Measurements from ENCODE around the gene TMEM178A. TPM values are rescaled to one million over a fixed set of nuclear protein-coding genes. Genes with fewer than 3 reads are reported as not detected.
"Not testable (repeated sequence)": the region's sequence is repeated elsewhere in the genome, so short reads cannot be mapped to it uniquely, and the experiment has no call there.

Gene TMEM178A
- total RNA-seq, 2 experiments from 2014 or later: 0.25 to 0.38 TPM

GRCh38 chr2:39723946-39724827 is 58.5 kb downstream of the TMEM178A start:
- POLR2A ChIA-PET: interaction anchor here (0.6 kb wide), 1 partner anchor 485 kb away, joined by 3 read pairs; no protein-coding TSS in a partner anchor
- no TSS peak for BruUV-seq (replicated peaks)

GRCh38 chr2:39724828-39725144 is 59.1 kb downstream of the TMEM178A start:
- Histone ChIP-seq H3K36me3 (ENCODE audit: insufficient read depth, low read length) (no peaks in the 10 kb centered on the region), H2AFZ (ENCODE audit: low read length) (no peak overlapping the region), H3K4me3 (ENCODE audit: low read depth, low read length, poor library complexity, severe bottlenecking) (no peak overlapping the region), H3K4me2 (ENCODE audit: low read length) (no peak overlapping the region), H3K27ac (ENCODE audit: low read depth, low read length, poor library complexity, severe bottlenecking) (no peak overlapping the region), H3K9me2 (ENCODE audit: insufficient read depth, low read length) (no peaks in the 10 kb centered on the region), H3K79me2 (ENCODE audit: insufficient read depth, low read depth, low read length) (no peaks in the 10 kb centered on the region), H4K20me1 (ENCODE audit: insufficient read depth, low read length) (no peaks in the 10 kb centered on the region), H3K4me1 (ENCODE audit: insufficient read depth, low read length, poor library complexity, severe bottlenecking) (no peaks in the 10 kb centered on the region), H3K9me3 (ENCODE audit: low read length) (no peaks in the 10 kb centered on the region)
- ChIA-PET CTCF (ENCODE audit: unreplicated experiment) (no interaction called here), POLR2A (interaction anchor here (0.6 to 0.9 kb wide), 2 partner anchors 10 to 344 kb away, joined by 3 read pairs; no protein-coding TSS in a partner anchor)
- TF ChIP-seq CTCF (conservative IDR thresholded peaks at IDR 0.05; ENCODE audit: low read length) (no peak), EZH2phosphoT487 (IDR thresholded peaks at IDR 0.05; ENCODE audit: borderline replicate concordance, low read depth, low read length) (no peak)
- BruUV-seq (replicated peaks): no TSS peak
- no peak for DNase-seq (ENCODE audit: low spot score)
- intact Hi-C loops (cut with micrococcal nuclease; ENCODE audit: unreplicated experiment): loop anchor here (10.0 kb wide), 1 partner anchor 780 kb away; no protein-coding TSS in a partner anchor

More at GRCh38 chr2:39723946-39724827, 58.5 kb downstream of the TMEM178A start:
- Histone ChIP-seq H3K9me2 (ENCODE audit: insufficient read depth, low read length) (no peaks in the 10 kb centered on the region), H4K20me1 (ENCODE audit: insufficient read depth, low read length) (no peaks in the 10 kb centered on the region), H3K79me2 (ENCODE audit: insufficient read depth, low read depth, low read length) (no peaks in the 10 kb centered on the region), H3K9me3 (ENCODE audit: low read length) (no peaks in the 10 kb centered on the region), H3K36me3 (ENCODE audit: insufficient read depth, low read length) (no peaks in the 10 kb centered on the region), H2AFZ (ENCODE audit: low read length) (no peak overlapping the region), H3K4me2 (ENCODE audit: low read length) (no peak overlapping the region), H3K4me1 (ENCODE audit: insufficient read depth, low read length, poor library complexity, severe bottlenecking) (no peaks in the 10 kb centered on the region), H3K4me3 (ENCODE audit: low read depth, low read length, poor library complexity, severe bottlenecking) (no peak overlapping the region), H3K27ac (ENCODE audit: low read depth, low read length, poor library complexity, severe bottlenecking) (no peak overlapping the region)
- no peak for DNase-seq (ENCODE audit: low spot score)
- CTCF ChIA-PET (ENCODE audit: unreplicated experiment): no interaction called here
- TF ChIP-seq CTCF (conservative IDR thresholded peaks at IDR 0.05; ENCODE audit: low read length) (no peak), EZH2phosphoT487 (IDR thresholded peaks at IDR 0.05; ENCODE audit: borderline replicate concordance, low read depth, low read length) (no peak)
- intact Hi-C loops (cut with micrococcal nuclease; ENCODE audit: unreplicated experiment): loop anchor here (10.0 kb wide), 1 partner anchor 779 kb away; no protein-coding TSS in a partner anchor

GRCh38 chr2:39725401-39725800 is 59.7 kb downstream of the TMEM178A start:
- no peaks in the 10 kb centered on the region for H3K79me2 ChIP-seq (ENCODE audit: insufficient read depth, low read depth, low read length)
- intact Hi-C loops (cut with micrococcal nuclease; ENCODE audit: unreplicated experiment): loop anchor here (10.0 kb wide), 1 partner anchor 781 kb away; no protein-coding TSS in a partner anchor
- ChIA-PET POLR2A (interaction anchor here (0.6 to 0.9 kb wide), 2 partner anchors 11 to 345 kb away, joined by 3 read pairs; no protein-coding TSS in a partner anchor), CTCF (ENCODE audit: unreplicated experiment) (no interaction called here)
- H2AFZ ChIP-seq (ENCODE audit: low read length): no peak overlapping the region
- no peaks in the 10 kb centered on the region for H4K20me1 ChIP-seq (ENCODE audit: insufficient read depth, low read length)
- no TSS peak for BruUV-seq (replicated peaks)
- no peak overlapping the region for H3K4me3 ChIP-seq (ENCODE audit: low read depth, low read length, poor library complexity, severe bottlenecking)
- H3K4me1 ChIP-seq (ENCODE audit: insufficient read depth, low read length, poor library complexity, severe bottlenecking): no peaks in the 10 kb centered on the region
- H3K9me2 ChIP-seq (ENCODE audit: insufficient read depth, low read length): no peaks in the 10 kb centered on the region
- H3K27ac ChIP-seq (ENCODE audit: low read depth, low read length, poor library complexity, severe bottlenecking): no peak overlapping the region
- no peak overlapping the region for H3K4me2 ChIP-seq (ENCODE audit: low read length)
- no peaks in the 10 kb centered on the region for H3K9me3 ChIP-seq (ENCODE audit: low read length)
- no peak for TF ChIP-seq EZH2phosphoT487 (IDR thresholded peaks at IDR 0.05; ENCODE audit: borderline replicate concordance, low read depth, low read length)
- peaks cover 3% of the 10 kb centered on the region; the same call in 1 of the 2 replicates for H3K36me3 ChIP-seq (ENCODE audit: insufficient read depth, low read length)
- no peak for DNase-seq (ENCODE audit: low spot score)

- peak; percentile 20 for DNase-seq (ENCODE audit: low spot score)
- H3K4me3 ChIP-seq (ENCODE audit: low read depth, low read length, poor library complexity, severe bottlenecking); H3K79me2 ChIP-seq (ENCODE audit: insufficient read depth, low read depth, low read length); H2AFZ ChIP-seq (ENCODE audit: low read length); H3K9me3 ChIP-seq (ENCODE audit: low read length); BruUV-seq (replicated peaks); H4K20me1 ChIP-seq (ENCODE audit: insufficient read depth, low read length); CTCF ChIA-PET (ENCODE audit: unreplicated experiment); H3K4me1 ChIP-seq (ENCODE audit: insufficient read depth, low read length, poor library complexity, severe bottlenecking); H3K27ac ChIP-seq (ENCODE audit: low read depth, low read length, poor library complexity, severe bottlenecking); H3K9me2 ChIP-seq (ENCODE audit: insufficient read depth, low read length): not testable (repeated sequence)
- Histone ChIP-seq H3K36me3 (ENCODE audit: insufficient read depth, low read length) (peaks cover 28% of the 10 kb centered on the region), H3K4me2 (ENCODE audit: low read length) (peak overlapping the region; percentile 8; the same call in 1 of the 2 replicates)
- POLR2A ChIA-PET: interaction anchor here (0.6 kb wide), 2 partner anchors 351 to 828 kb away, joined by 3 to 6 read pairs; no protein-coding TSS in a partner anchor
- intact Hi-C loops (cut with micrococcal nuclease; ENCODE audit: unreplicated experiment): loop anchor here (10.0 kb wide), 1 partner anchor 783 kb away; no protein-coding TSS in a partner anchor
Observed at GRCh38 chr2:39728085-39728484, 62.4 kb downstream of the TMEM178A start.
